Kidney epithelial cell (primary cell): ENCODE results near the gene ARL15. TPM values are rescaled to one million over a fixed set of nuclear protein-coding genes. Genes with fewer than 3 reads are reported as not detected.

Experiments used
- DNase-seq: peaks from one replicate; pipeline ENCODE4 v3.0.0-alpha.2; 2010; ENCODE audit warnings: low read depth
- H3K27me3 ChIP-seq: 2 replicates; pipeline ENCODE4 v1.6.0; 2011; ENCODE audit warnings: low read length; ENCODE audit not compliant: control insufficient read depth, insufficient read depth
- H3K36me3 ChIP-seq: 2 replicates; pipeline ENCODE4 v1.5.1; 2011; ENCODE audit warnings: low read length; ENCODE audit not compliant: control insufficient read depth, insufficient read depth
- H3K4me3 ChIP-seq: 2 replicates; pipeline ENCODE4 v1.5.1; 2011; ENCODE audit warnings: low read depth, mild to moderate bottlenecking, control low read depth, low read length
- CTCF ChIP-seq: IDR thresholded peaks from 2 replicates; pipeline ENCODE4 v1.5.1; 2011; ENCODE audit warnings: mild to moderate bottlenecking, moderate library complexity, low read length, control low read depth, inconsistent platforms; ENCODE audit not compliant: insufficient read depth, poor library complexity, severe bottlenecking
- total RNA-seq: library from RNA; depleted of rRNA; stranded (reverse); fragments of >200 nt; gene quantifications from 2 replicates; pipeline ENCODE4 v1.2.3, GENCODE V29; 2015

ARL15 gene
- total RNA-seq, 1 donor from 2014 or later: 9.7 TPM

- TF ChIP-seq CTCF: no peak
- Histone ChIP-seq H3K36me3 (no peaks in the 10 kb centered on the region), H3K4me3 (no peak overlapping the region), H3K27me3 (no peaks in the 10 kb centered on the region)
- no peak for DNase-seq
Measured at GRCh38 chr5:53908757-53909156, 401.6 kb downstream of the ARL15 start.

GRCh38 chr5:53907827-53908226 lies 402.5 kb downstream of the ARL15 start:
- no peak for TF ChIP-seq CTCF
- Histone ChIP-seq H3K4me3 (no peak overlapping the region), H3K36me3 (no peaks in the 10 kb centered on the region), H3K27me3 (no peaks in the 10 kb centered on the region)
- no peak for DNase-seq

- no peak overlapping the region for H3K4me3 ChIP-seq
- H3K36me3 ChIP-seq: no peaks in the 10 kb centered on the region
- no peaks in the 10 kb centered on the region for H3K27me3 ChIP-seq
- no peak for DNase-seq
- TF ChIP-seq CTCF: no peak
Measured at GRCh38 chr5:53906736-53907135, 403.6 kb downstream of the ARL15 start.

DNA sequence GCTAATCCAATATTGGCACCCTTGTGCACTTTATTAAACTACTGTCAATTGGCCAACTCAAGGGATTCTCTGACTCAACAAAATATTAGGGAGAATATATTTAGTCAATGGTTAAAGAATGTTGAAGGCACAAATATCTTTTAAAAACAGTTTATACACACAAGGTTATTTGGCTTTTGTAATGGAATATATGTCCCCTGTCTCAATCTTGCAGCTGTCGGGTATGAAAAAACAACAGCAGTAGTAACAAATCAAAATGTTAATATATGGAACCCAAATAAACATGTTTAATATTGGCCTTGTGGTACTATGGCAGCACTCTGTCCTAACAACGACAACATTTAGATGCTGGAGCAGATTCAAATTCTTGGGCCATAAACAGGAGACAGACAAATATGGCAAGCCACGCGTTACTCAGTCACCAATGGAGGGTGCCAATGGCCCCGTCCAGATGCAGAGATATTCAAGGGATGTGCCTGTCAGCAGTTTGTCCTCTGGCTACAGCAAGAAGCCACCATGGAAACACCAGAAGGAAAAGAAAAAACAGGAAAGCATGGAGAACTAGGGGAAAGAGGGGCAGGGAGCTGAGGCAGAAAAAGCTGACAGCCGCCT lies 408.0 kb downstream of the ARL15 start:
- DNase-seq: no peak
- no peaks in the 10 kb centered on the region for H3K27me3 ChIP-seq
- TF ChIP-seq CTCF: no peak
- H3K36me3 ChIP-seq: no peaks in the 10 kb centered on the region
- no peak overlapping the region for H3K4me3 ChIP-seq

- Histone ChIP-seq H3K4me3 (no peak overlapping the region), H3K27me3 (no peaks in the 10 kb centered on the region), H3K36me3 (no peaks in the 10 kb centered on the region)
- TF ChIP-seq CTCF: no peak
- DNase-seq: no peak
Measured at GRCh38 chr5:53900677-53901076, 409.7 kb downstream of the ARL15 start.

GRCh38 chr5:53895091-53895683 lies 415.2 kb downstream of the ARL15 start:
- no peak overlapping the region for H3K4me3 ChIP-seq
- no peak for DNase-seq
- H3K27me3 ChIP-seq: no peaks in the 10 kb centered on the region
- H3K36me3 ChIP-seq: no peaks in the 10 kb centered on the region
- TF ChIP-seq CTCF: no peak
